ENCODE data around the gene GEMIN4. TPM values are rescaled to one million over a fixed set of nuclear protein-coding genes. Genes with fewer than 3 reads are reported as not detected.

GEMIN4 gene
- total and polyA plus RNA-seq, 2 of the 8 experiments (the other 6 are each of a cell fraction or from before 2014, with no cell fraction given) = 32.1 to 51.9 TPM

GRCh38 chr17:781805-782731 lies 30.0 kb upstream of the GEMIN4 start, which contains the start of the genes GLOD4 and MRM3 (continued):
- TF ChIP-seq NANOG (IDR thresholded peaks at IDR 0.05; ENCODE audit: insufficient read depth, low read depth, low read length, poor library complexity, severe bottlenecking) = no peak
- peak in 1 of 2 experiments; percentile 99; a peak in 2 of 4 replicates for TF ChIP-seq HDAC2 (IDR thresholded peaks at IDR 0.05; ENCODE audit: borderline replicate concordance in 1 of 2, low read depth in 2 of 2, low read length in 2 of 2)
